SK-N-SH (cell line): ENCODE results near the gene TRPM1. TPM values are rescaled to one million over a fixed set of nuclear protein-coding genes. Genes with fewer than 3 reads are reported as not detected.
A peak's percentile ranks its signal among the peaks of the same experiment; 100 is the strongest.

ENCODE experiments used
- CTCF ChIA-PET: fragments of 300-600, 350-600 bp; formaldehyde crosslinking; extraction: SDS; loops from one replicate; lab custom pipeline; 2021; lab: Yijun Ruan, JAX
- POLR2A ChIA-PET: fragments of 350-600 bp; sonication (Branson Sonifier 250); formaldehyde crosslinking; extraction: SDS; loops from one replicate; lab custom pipeline; 2020; ENCODE audit warnings: antibody characterized with exemption, inconsistent platforms; lab: Yijun Ruan, JAX
- DNase-seq: peaks from one replicate; pipeline ENCODE4 v3.0.0; 2012
- H2AFZ ChIP-seq: fragments of 200-600 bp; sonication (generic); 2 replicates; pipeline ENCODE4 v1.8.1; 2016; ENCODE audit warnings: antibody characterized with exemption, mild to moderate bottlenecking, low read depth
- H3F3A ChIP-seq: fragments of 200-600 bp; sonication (generic); replicated peaks from 2 replicates; pipeline ENCODE3; 2016; ENCODE audit warnings: antibody characterized with exemption, mild to moderate bottlenecking; ENCODE audit not compliant: insufficient read depth
- H3K27ac ChIP-seq, 2 experiments: fragments of 200-500 bp in 1 of 2; fragments of 200-600 bp in 1 of 2; sonication (Bioruptor generic) in 1 of 2; sonication (generic), shearing (Covaris generic) in 1 of 2; 2 replicates each; pipeline versions ENCODE4 v1.5.1 to v1.6.1; 2014 to 2016; ENCODE audit warnings: low read depth in 2 of 2, inconsistent platforms in 1 of 2, low read length in 1 of 2, mild to moderate bottlenecking in 1 of 2, mixed read lengths in 1 of 2
- H3K27me3 ChIP-seq: fragments of 200-600 bp; sonication (generic), shearing (Covaris generic); 2 replicates; pipeline ENCODE4 v1.6.1; 2016; ENCODE audit warnings: mixed run types; ENCODE audit not compliant: insufficient read depth
- H3K36me3 ChIP-seq, 2 experiments: fragments of 200-500 bp in 1 of 2; fragments of 200-600 bp in 1 of 2; sonication (Bioruptor generic) in 1 of 2; sonication (generic) in 1 of 2; replicated peaks in 1 of 2; 2 replicates each; pipeline versions ENCODE3 to v1.5.1; 2014 to 2016; ENCODE audit warnings: low read length in 1 of 2, mild to moderate bottlenecking in 1 of 2; ENCODE audit not compliant: insufficient read depth in 2 of 2, control insufficient read depth in 1 of 2
- H3K4me1 ChIP-seq, 2 experiments: fragments of 200-500 bp in 1 of 2; fragments of 200-600 bp in 1 of 2; sonication (Bioruptor generic) in 1 of 2; sonication (generic), shearing (Covaris generic) in 1 of 2; 2 replicates each; pipeline versions ENCODE4 v1.5.1 to v1.6.1; 2014 to 2016; ENCODE audit warnings: low read depth in 1 of 2, low read length in 1 of 2, mixed run types in 1 of 2; ENCODE audit not compliant: insufficient read depth in 2 of 2, control insufficient read depth in 1 of 2
- H3K4me2 ChIP-seq: fragments of 200-600 bp; sonication (generic), shearing (Covaris generic); 2 replicates; pipeline ENCODE4 v1.6.1; 2017; ENCODE audit warnings: mixed run types
- H3K4me3 ChIP-seq, 2 experiments: fragments of 200-500 bp in 1 of 2; fragments of 200-600 bp in 1 of 2; sonication (Bioruptor generic) in 1 of 2; sonication (generic), shearing (Covaris generic) in 1 of 2; 2 replicates each; pipeline versions ENCODE4 v1.5.1 to v1.8.1; 2014 to 2016; ENCODE audit warnings: low read depth in 2 of 2, inconsistent platforms in 1 of 2, low read length in 1 of 2, mild to moderate bottlenecking in 1 of 2, mixed read lengths in 1 of 2, moderate library complexity in 1 of 2
- H3K79me2 ChIP-seq: fragments of 200-600 bp; sonication (generic); 2 replicates; pipeline ENCODE4 v1.8.1; 2017; ENCODE audit warnings: mild to moderate bottlenecking; ENCODE audit not compliant: insufficient read depth
- H3K9ac ChIP-seq: fragments of 200-600 bp; sonication (generic); 2 replicates; pipeline ENCODE4 v1.6.1; 2017; ENCODE audit warnings: mixed run types
- H3K9me2 ChIP-seq: fragments of 200-600 bp; sonication (generic); 2 replicates; pipeline ENCODE4 v1.6.1; 2017; ENCODE audit warnings: mixed run types
- H3K9me3 ChIP-seq: fragments of 200-600 bp; sonication (generic); 2 replicates; pipeline ENCODE4 v1.6.1; 2017; ENCODE audit warnings: mixed run types, mild to moderate bottlenecking, moderate library complexity
- H4K20me1 ChIP-seq: fragments of 200-600 bp; sonication (generic); 2 replicates; pipeline ENCODE4 v1.6.1; 2017; ENCODE audit warnings: mild to moderate bottlenecking, mixed run types; ENCODE audit not compliant: insufficient read depth
- MXI1 ChIP-seq: IDR thresholded peaks from 2 replicates; pipeline ENCODE4 v1.6.1; 2012; ENCODE audit warnings: mild to moderate bottlenecking, low read depth, low read length, improper control_type of control experiment
- NRF1 ChIP-seq: IDR thresholded peaks from 2 replicates; pipeline ENCODE4 v1.6.1; 2012; ENCODE audit warnings: low read depth, mild to moderate bottlenecking, low read length
- POLR2AphosphoS5 ChIP-seq: IDR thresholded peaks from 2 replicates; pipeline ENCODE4 v1.6.1; 2012; ENCODE audit warnings: low read depth, low read length
- RAD21 ChIP-seq: IDR thresholded peaks from 2 replicates; pipeline ENCODE4 v1.6.1; 2012; ENCODE audit warnings: mild to moderate bottlenecking, low read length
- RCOR1 ChIP-seq: fragments of 150-350 bp; IDR thresholded peaks from 2 replicates; pipeline ENCODE4 v1.6.1; 2017; ENCODE audit warnings: antibody characterized with exemption, low read length
- SMC3 ChIP-seq: IDR thresholded peaks from 2 replicates; pipeline ENCODE4 v1.6.1; 2012; ENCODE audit warnings: low read depth, low read length, improper control_type of control experiment
- TAF1 ChIP-seq: IDR thresholded peaks from 2 replicates; pipeline ENCODE4 v1.6.1; 2012; ENCODE audit warnings: low read depth, mild to moderate bottlenecking, low read length, moderate library complexity, borderline replicate concordance
- TEAD4 ChIP-seq: IDR thresholded peaks from 2 replicates; pipeline ENCODE4 v1.4.0; 2012; ENCODE audit warnings: mild to moderate bottlenecking, borderline replicate concordance; ENCODE audit not compliant: insufficient read depth
- WGBS: methylation state at CpG from one replicate; pipeline ENCODE4 v1.1.6; 2017; ENCODE audit warnings: low lambda C conversion rate; 5-methylcytosine and 5-hydroxymethylcytosine counted together
- polyA plus RNA-seq, 3 experiments: library from polyadenylated mRNA; depleted of rRNA; stranded (reverse); fragments of >200 nt; gene quantifications; 2 replicates each; pipeline ENCODE4 v1.2.3, GENCODE V29; 2012
- TF ChIP-seq, protein P1 (sequence below): IDR thresholded peaks from 2 replicates; pipeline ENCODE4 v1.6.1; 2012; ENCODE audit warnings: mild to moderate bottlenecking, low read depth, low read length, moderate library complexity

Gene TRPM1
- polyA plus RNA-seq, 1 of the 3 experiments (the other 2 are of a cell fraction), result not detected

DNA sequence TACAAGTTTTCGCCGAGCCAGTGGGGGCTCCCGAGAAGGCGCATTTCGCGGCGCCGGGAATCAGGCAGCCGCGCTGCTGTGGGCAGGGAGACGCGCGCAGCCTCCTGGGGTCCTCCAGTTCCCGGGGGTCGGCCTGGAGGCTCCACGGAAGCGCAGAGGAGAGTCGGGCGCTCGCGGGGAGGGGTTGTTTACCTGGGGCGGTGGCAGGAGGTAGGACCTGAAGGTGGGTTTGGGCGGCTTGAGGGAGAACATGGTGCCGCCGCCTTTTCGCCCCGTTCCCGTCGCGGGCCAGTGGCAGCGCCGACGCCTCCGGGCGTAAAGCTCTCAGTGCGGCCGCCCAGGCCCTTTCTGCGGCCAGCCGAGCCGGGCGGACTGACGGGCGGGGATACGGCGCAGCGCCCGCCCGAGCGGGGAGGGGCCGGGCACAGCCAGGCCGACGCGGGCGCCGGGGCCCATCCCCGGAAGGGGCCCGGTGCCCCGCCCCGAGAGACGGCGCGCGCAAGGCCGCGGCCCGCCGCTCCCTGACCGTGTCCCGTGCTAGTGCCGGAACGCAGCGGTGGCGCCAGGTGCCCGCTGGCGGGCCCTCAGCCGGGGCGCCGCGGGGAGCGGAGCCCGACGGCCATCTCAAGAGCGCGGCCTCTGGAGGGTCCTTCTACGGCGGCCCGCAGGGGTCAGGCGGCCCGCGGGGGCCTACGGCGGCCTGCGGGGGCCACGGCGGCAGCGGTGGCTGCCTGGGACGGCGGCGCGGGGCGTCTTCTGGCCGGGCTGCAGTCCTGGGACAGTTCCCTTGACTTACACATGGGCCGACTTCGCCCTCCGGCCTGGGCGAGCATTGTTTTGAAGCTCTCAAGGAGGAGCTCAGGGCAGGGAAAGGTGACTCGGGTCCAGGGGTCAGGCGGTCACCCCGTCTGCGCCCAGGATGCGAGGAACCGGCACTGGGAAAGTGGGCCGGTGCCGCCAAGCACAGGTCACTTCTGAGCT is 110.0 kb downstream of the TRPM1 start, which contains the start of gene MTMR10:
MTMR10 (minus strand) TSS at position 374 of the 981 bp plus-strand sequence; CDS start at position 252, 122 bp downstream.
- Histone ChIP-seq H3K27me3 (no peaks in the 10 kb centered on the region), H3K4me2 (peak within 1 kb of the TSS; percentile 80), H3K27ac (peak within 1 kb of the TSS; percentile 74 to 86), H4K20me1 (no peaks in the 10 kb centered on the region), H3K36me3 (peaks cover 2 to 4% of the 10 kb centered on the region in 2 experiments), H3K4me1 (peaks cover 0 to 6% of the 10 kb centered on the region in 2 experiments; a peak in 2 of 4 replicates), H3K9me2 (no peaks in the 10 kb centered on the region), H3K9me3 (no peaks in the 10 kb centered on the region), H3K9ac (peak within 1 kb of the TSS; percentile 83), H3K4me3 (peak within 1 kb of the TSS; percentile 87 to 95), H2AFZ (peak within 1 kb of the TSS; percentile 90), H3F3A (no peaks in the 10 kb centered on the region), H3K79me2 (peaks cover 42% of the 10 kb centered on the region)
- ChIA-PET POLR2A (interaction anchor here (1.0 kb wide), 1 partner anchor 23 kb away, joined by 3 read pairs; no protein-coding TSS in a partner anchor), CTCF (interaction anchor here (1.1 to 1.8 kb wide), 2 partner anchors 9 to 138 kb away, joined by 3 to 10 read pairs; no protein-coding TSS in a partner anchor)
- 2% methylated on average over 23 of the region's 114 CpGs for WGBS
- peak; percentile 96 for DNase-seq
- TF ChIP-seq MXI1 (peak; percentile 38; the same call in 1 of the 2 replicates), RCOR1 (no peak), RAD21 (0 out of 2 replicates have a peak, but pooled peaks have one; percentile 13), POLR2AphosphoS5 (peak; percentile 63), SMC3 (0 out of 2 replicates have a peak, but pooled peaks have one; percentile 0), TAF1 (peak; percentile 55; the same call in 1 of the 2 replicates), TEAD4 (no peak), NRF1 (no peak)
- TF ChIP-seq, protein P1, sequence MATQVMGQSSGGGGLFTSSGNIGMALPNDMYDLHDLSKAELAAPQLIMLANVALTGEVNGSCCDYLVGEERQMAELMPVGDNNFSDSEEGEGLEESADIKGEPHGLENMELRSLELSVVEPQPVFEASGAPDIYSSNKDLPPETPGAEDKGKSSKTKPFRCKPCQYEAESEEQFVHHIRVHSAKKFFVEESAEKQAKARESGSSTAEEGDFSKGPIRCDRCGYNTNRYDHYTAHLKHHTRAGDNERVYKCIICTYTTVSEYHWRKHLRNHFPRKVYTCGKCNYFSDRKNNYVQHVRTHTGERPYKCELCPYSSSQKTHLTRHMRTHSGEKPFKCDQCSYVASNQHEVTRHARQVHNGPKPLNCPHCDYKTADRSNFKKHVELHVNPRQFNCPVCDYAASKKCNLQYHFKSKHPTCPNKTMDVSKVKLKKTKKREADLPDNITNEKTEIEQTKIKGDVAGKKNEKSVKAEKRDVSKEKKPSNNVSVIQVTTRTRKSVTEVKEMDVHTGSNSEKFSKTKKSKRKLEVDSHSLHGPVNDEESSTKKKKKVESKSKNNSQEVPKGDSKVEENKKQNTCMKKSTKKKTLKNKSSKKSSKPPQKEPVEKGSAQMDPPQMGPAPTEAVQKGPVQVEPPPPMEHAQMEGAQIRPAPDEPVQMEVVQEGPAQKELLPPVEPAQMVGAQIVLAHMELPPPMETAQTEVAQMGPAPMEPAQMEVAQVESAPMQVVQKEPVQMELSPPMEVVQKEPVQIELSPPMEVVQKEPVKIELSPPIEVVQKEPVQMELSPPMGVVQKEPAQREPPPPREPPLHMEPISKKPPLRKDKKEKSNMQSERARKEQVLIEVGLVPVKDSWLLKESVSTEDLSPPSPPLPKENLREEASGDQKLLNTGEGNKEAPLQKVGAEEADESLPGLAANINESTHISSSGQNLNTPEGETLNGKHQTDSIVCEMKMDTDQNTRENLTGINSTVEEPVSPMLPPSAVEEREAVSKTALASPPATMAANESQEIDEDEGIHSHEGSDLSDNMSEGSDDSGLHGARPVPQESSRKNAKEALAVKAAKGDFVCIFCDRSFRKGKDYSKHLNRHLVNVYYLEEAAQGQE, result 0 out of 2 replicates have a peak, but pooled peaks have one; percentile 21
